GM18907 (cell line): ENCODE measurements around the gene TNFSF10.
"Not testable (repeated sequence)": the region's sequence is repeated elsewhere in the genome, so short reads cannot be mapped to it uniquely, and the experiment has no call there.

Experiments
- ATAC-seq: cut with Tn5 transposase; IDR thresholded peaks from one replicate; pipeline ENCODE4 v1.9.1; 2021; ENCODE audit warnings: mild to moderate bottlenecking, moderate library complexity; ENCODE audit not compliant: unreplicated experiment

Gene TNFSF10

GRCh38 chr3:172544404-172544803 lies 21.2 kb upstream of the TNFSF10 start:
- no peak for ATAC-seq

- ATAC-seq = no peak
Observed at GRCh38 chr3:172543884-172544283, 20.7 kb upstream of the TNFSF10 start.

- no peak for ATAC-seq
Observed at GRCh38 chr3:172543419-172543818, 20.2 kb upstream of the TNFSF10 start.

GRCh38 chr3:172542999-172543398 lies 19.8 kb upstream of the TNFSF10 start:
- no peak for ATAC-seq

DNA sequence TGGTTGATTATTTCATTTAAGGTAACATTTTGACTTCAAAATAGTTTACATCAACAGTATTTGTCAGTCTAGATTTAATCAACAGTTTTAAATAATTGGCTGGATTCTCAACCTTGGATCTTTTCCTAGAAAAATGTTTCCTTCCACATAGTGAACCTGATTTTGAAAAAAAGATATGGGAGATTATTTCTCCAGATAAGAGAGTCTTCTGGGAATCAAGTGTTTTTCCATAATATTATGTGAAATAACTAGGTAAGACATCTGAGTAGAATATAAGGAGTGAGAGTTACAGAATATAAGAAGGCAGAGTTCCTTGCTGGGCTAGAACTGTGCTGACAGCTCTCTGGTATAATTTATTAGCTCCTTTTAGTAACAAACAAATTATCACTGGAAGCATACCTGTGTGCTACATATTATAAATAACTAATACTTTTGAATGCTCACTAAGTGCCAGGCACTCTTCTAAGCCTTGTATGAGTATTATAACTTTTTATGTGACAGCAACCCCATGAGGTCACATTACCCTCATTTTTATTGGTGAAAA lies 18.8 kb upstream of the TNFSF10 start:
- no peak for ATAC-seq

DNA sequence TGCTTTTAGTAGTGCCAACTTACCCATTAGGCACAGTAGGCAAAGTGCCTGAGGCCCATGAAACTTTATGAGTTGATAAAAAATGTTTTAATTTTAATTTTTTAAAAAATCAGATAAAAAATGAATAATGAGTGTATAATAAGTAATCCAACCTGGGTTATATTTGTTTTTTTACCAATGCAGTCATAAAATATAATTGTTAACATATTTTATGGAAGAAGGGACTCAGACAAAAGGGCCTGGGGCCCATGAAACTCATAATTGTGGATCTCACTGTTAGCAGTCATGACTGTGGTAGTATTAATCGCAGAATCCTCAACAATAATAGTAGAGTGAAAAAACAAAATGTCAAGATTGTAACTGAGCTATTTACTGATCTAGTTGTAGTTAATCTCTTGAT lies 16.8 kb upstream of the TNFSF10 start:
- no peak for ATAC-seq

GRCh38 chr3:172539273-172539672 lies 16.0 kb upstream of the TNFSF10 start:
- no peak for ATAC-seq

- no peak for ATAC-seq
Observed at GRCh38 chr3:172538368-172539151, 15.3 kb upstream of the TNFSF10 start.

DNA sequence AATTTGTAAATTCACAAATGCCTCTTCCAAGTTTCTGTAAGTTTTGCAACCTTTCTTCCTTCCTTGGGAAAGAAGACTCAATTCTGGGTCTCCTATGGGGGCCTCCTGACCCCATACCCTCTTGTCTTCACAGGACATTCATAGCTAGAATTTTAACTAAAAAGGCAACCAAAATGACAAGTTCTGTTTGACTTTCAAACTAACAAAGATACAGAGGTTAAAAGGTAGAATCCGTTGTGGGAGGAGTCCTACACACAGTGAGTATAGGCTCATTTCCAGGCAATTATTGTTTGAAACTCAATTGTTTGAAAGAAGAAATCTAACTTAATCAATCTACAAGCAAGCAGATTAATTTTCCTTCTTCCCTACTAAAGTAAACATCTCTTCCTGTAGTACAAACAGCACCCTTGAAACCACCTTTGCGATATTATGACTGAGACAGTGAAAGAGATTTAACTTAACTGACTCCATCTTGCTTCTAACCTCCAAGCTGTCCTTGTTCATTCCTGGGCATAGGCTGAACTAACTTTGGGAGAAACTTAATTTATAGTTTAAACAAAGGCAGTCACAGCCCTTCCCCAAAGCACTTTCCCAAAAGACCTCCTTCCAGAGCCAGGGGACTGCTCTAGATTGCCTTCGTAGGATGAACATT lies 14.4 kb upstream of the TNFSF10 start:
- ATAC-seq = no peak

DNA sequence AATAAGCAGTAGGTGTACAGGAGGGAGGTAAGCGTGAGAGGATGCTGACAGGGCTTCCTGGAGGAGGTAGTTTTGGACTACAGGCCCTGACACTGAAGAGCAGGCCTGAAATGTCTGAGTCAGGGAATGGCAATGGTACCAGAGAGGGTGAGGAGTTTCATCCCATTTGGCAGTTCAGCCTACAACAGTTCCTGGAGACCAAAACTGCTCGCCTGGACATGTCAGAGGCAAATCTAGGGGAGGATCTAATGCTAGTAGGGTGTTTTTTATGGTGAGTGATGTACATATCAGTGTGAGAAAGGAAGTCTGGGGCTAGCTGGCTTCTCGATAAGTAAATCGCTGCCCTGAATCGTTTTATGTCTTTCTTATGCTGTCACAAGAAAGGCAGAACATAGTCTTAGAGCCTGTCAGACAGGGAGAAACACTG lies 13.8 kb upstream of the TNFSF10 start:
- ATAC-seq = no peak

GRCh38 chr3:172536505-172536904 lies 13.3 kb upstream of the TNFSF10 start:
- ATAC-seq = no peak

- ATAC-seq = peak; percentile 78
Observed at GRCh38 chr3:172530566-172530965, 7.3 kb upstream of the TNFSF10 start.

- no peak for ATAC-seq
Observed at GRCh38 chr3:172530101-172530561, 6.9 kb upstream of the TNFSF10 start.

DNA sequence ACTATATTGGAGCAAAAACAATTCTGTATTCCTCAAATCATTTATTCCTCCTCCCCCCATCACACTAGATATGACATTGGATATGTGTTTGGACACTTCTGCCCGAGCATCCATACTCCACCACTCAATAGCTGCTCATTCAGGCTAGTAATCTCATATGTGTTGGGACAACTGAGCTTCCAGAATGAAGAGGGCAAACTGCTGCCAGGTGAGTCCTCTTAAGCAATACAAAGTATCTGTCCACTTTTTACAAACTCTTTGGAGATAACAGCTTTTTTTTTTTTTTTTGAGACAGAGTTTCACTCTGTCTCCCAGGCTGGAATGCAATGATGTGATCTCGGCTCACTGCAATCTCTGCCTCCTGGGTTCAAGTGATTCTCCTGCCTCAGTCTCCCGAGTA lies 5.4 kb upstream of the TNFSF10 start:
- ATAC-seq = no peak

DNA sequence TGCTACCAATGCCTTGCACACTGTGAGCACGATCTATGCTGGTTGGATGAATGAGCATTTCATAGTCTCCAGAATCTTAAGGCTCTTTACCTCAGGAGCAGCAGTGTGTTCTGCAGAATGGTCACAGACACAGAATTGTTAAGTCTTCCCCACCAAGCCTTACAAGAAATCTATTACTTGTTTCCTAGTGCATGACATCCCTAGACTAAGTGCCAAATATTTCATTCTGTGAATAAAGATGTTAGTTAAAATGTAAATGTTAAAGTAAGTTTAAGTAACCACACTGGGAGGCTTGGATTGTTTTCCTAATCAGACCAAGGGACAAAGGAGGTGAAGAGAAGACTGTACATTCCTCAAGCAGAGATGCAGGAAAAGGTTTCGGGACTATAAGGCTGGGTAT lies 4.1 kb upstream of the TNFSF10 start:
- no peak for ATAC-seq

GRCh38 chr3:172525116-172525613 lies 1.9 kb upstream of the TNFSF10 start:
- no peak for ATAC-seq

- ATAC-seq = no peak
Observed at GRCh38 chr3:172524611-172525010, 1.4 kb upstream of the TNFSF10 start.

DNA sequence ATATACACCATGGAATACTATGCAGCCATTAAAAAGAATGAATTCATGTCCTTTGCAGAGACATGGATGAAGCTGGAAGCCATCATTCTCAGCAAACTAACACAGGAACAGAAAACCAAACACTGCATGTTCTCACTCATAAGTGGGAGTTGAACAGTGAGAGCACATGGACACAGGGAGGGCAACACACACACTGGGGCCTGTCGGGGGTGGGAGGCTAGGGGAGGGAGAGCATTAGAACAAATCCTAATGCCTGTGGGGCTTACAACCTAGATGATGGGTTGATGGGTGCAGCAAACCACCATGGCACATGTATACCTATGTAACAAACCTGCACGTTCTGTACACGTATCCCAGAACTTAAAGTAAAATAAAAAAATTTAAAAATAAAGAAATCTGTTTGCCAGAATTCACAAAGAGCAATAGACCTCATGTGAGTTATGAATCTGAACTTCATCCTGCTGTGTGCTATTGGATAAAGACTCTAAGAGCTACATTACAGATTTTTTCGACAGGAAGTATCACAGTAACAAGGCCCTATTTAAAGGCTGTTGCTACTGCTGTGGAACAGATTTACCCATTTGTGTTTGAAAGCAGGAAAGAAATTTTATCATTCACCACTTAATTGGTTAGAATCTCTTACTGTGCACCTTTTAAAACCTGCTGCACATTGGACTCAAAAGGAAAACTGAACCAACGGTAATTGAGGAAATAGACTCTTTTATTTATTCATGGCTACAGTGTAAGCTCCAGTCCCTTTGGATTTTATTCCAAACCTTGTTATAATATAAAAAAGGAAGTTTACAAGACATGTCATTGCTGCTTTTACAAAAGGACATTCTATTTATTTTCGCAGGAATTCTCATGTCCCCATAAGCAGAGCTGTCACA lies 1.1 kb downstream of the TNFSF10 start:
- not testable (repeated sequence) for ATAC-seq

- peak; percentile 77 for ATAC-seq
Observed at GRCh38 chr3:172520301-172520831, 2.9 kb downstream of the TNFSF10 start.

DNA sequence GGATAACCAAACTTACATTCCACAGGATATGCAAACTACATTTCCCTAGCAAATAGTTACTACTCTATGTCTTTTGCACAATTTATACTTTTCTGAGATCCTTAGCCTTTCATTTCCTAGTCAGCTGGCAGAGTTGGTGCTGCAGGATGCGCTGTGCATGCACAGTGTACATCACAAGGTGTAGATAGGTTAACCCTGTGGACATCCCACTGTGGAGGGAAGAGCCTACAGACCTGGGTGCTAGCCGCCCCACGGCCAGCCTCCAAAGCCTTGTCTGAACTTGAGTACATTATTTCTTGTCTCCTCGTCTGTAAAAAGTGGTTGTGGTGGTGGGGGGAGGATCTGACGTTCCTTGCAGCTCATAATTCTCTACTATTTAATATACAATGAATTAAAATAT lies 3.5 kb downstream of the TNFSF10 start:
- no peak for ATAC-seq
